GM21717 (cell line): Measurements from ENCODE around the gene TCP11.

ENCODE experiments used
- ATAC-seq: cut with Tn5 transposase; IDR thresholded peaks from one replicate; pipeline ENCODE4 v1.9.1; 2021; ENCODE audit warnings: mild to moderate bottlenecking, moderate library complexity; ENCODE audit not compliant: unreplicated experiment

TCP11 gene

DNA sequence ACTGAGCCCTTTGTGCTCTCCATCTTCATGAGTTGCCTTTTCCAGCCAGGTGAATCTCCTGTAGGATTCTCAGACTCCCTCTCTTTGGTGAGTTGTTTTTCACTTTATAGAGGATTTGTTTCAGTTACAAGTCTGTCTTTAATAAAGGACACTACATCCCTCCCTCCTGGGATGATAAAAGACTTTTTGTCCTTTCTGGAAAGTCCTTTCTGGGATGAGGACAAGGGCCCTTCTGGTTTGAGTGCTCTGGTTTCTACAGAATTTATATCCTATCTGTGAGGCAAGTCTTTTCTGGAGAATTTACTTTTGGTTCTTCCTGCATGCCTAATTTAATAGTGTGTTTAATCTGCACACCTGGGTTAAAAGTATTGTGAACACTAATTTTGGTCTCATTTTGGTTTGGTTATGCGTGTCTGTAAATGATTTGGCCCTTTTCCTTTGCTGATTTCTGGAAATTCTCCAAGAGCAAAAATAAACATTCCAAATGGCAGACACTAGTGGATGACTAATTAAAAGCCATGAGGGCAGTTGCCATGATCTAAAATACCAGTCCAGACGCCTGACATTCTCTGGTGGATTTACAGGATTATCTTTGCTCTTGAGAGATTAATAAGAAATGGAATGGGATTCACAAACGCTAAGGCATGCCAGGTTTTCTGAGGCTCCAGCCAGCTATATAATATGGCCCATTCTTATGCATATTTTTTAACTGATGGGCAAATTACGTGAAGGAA is 44.8 kb downstream of the TCP11 start:
- ATAC-seq, result no peak

- ATAC-seq, result no peak
These were observed 47.0 kb downstream of the TCP11 start for GRCh38 chr6:35094183-35094582.

DNA sequence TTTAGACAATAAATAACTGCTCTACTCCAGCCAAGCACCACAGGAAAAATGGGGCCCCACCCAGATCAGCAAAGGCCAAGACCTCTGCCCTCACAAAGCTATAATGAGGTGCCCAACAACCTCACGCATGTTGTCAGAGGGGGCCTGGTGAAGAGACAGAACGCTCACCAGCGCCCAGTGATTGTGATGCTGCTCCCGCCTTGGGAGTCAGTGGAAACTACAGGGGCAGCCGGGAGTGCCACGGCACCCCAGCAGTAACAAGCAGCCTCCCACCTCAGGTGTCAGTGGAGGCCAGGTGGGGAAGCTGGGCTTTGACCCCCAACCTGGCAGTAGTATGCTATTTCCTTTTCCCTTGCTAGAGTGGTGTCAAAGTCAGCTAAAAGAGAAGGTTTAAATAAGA is 47.4 kb downstream of the TCP11 start:
- ATAC-seq, result no peak

DNA sequence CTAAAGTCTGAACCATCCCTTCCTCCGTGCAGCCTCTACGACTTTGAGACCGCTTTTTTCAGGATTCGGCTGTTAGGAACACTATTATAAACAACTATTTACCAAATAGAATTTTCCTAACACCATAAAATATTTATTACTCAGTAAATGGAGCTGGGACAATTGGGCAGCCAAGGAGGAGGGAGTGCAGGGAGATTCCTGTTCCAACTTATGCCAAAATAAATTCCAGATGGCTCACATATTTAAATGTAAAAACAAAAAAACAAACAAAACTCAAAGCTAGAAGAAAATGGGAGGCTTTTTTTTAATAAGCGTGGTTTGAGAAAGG is 48.1 kb downstream of the TCP11 start:
- no peak for ATAC-seq

DNA sequence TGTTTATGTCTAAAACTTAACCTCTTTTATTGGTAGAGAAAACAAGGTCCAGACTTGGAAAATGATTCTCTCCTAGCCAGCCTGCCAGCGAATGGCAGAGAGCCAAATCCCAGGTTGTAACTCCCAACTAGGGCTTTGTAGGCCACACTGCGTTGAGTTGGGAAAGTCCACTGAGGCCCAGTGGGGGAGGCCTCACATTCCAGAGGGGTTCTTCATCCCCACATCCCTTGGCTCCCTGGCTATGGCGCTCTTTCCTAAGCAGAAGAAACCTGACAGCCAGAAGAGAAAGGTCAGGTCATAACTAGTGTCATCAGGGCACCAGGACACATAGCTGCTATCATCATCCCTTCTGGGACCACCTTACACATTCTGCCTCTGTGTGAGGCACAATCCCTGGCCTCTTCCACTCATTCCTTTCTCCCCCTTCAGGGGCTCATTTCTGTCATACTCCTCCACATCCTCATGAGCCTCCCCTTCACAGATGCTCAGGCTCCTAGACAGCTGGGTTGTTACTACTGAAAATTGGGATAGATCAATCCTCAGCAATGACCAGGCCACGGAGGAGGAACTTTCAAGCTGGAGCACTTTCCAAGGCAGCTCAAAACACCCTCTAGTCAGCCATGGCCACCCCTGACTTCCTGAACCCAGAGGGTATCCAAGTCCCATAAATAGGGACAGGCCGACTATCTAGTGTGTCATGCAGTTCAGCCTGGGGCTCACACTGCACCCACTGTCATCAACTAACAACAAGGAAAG is 48.6 kb downstream of the TCP11 start:
- ATAC-seq, result no peak

GRCh38 chr6:35091346-35092083 is 49.6 kb downstream of the TCP11 start:
- ATAC-seq, result no peak

GRCh38 chr6:35090734-35091133 is 50.4 kb downstream of the TCP11 start:
- no peak for ATAC-seq

GRCh38 chr6:35089935-35090505 is 51.1 kb downstream of the TCP11 start:
- ATAC-seq, result no peak

DNA sequence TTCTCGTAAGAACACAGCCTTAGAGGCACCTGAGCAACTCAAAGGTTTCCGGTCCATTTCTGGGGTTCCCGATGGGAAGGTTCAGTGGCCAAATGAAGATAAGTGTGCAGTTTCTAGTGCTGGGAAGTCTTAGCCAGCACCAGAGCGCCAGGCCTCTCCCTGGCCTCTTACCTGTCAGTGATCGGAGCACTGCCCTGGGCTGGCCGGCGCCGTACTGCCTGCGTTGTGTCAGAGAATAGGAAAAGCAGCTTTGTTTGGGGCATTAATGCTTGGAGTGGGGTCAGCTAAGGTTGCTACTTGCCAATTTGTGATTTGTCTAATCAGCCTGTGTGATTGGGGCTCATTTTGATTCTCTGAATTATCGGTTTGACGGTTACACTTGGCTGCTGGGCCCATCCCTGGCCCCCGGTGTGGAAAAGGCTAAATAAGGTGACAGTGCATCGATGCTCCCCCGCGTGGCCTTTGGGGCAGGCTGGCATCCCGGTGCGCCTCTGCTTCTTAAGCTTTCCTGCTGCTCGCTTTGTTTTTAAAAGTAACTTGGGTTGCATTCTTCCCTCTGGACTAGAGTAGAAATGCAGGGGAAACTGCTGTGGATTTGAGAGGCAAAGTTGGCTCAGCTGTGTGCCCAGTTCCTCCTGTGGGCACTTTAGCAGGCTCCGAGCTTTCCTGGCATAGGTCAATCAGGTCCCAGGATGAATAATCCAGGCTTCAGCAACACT is 51.8 kb downstream of the TCP11 start:
- no peak for ATAC-seq

DNA sequence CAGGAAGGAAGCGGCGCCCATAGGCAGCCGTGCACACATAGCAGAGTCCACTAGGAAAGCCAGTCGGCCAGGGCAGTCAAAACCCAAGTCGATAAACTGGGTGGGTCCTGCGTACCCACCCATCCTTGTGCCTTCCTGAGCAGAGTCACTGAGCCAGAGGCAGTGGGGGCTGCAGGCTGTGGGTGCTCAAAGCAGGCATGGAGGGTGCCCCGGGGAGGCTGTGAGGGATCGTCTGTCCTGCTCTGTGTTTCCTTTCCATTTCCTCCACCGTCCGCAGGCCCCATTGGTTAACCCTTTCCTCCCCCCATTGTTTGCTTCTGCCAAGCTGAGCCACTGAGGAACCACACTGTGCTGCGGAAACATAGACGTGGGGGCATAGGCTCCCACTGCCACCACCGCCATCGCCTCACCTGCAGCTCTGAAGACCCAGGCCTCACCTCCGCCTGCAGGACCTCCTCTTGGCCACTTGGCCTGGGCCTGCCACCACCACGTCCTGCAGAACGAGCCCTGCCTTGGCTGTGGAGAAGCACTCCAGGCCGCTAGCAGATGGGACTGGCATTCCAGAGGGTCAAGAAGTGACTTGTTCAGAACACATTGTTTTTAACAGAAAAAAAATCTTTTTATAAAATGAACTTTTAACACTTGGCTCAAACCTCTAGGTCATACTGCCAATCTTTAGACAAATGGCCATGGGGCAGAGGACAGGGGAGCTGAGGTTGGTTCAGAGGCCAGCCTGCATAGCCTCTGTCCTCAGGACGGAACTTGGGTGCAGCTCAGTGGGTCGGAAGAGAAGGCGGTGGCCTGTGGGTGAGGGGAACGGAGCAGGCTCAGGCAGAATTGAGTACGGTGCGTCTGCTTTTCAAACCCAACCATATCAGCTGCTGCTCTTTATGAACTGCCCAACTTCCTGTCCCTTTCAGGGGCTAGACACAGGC is 52.6 kb downstream of the TCP11 start:
- ATAC-seq, result no peak

DNA sequence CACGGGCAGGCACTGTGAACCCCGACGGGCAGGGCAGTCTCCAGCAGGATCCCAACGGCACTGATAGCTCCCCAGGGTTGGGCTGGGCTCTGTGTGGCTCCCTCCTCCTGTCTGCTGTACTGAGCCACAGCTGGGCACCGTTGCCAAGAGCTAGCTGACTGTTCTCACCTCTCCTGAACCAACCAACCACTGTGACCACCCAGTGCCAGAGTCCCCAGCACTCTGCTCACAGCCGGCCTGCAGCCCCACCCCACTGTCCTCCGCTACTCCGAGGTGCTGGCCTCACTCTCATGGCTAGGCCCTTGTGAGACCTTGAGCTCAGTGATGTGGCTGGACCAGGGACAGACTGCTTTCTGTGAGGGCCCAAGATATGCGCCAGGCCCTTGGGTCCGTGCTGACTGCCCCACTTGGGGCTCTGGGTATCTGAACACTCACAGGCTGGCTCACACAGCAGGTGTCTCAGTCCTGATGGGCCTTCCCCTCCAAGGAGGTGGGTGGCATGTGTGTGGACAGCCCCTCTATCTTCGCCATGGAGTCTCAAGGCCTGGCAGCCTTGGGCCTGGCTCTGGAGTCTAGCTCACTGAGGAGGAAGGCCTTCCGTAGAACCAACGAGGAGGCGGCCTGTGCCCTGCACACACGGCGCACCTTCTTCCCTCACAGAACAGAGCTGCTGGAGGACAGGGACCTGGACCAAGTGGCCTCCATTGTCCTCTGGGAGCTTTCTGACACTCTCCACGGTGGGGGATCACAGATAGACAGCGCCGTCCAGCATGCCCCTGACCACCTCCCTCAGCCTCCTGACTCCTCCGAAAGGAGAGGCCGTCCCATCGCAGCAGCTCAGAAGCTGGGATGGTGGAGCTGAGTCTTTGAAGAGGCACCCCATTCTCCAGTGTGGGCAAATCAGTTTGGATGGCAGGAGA is 53.5 kb downstream of the TCP11 start:
- ATAC-seq, result no peak

DNA sequence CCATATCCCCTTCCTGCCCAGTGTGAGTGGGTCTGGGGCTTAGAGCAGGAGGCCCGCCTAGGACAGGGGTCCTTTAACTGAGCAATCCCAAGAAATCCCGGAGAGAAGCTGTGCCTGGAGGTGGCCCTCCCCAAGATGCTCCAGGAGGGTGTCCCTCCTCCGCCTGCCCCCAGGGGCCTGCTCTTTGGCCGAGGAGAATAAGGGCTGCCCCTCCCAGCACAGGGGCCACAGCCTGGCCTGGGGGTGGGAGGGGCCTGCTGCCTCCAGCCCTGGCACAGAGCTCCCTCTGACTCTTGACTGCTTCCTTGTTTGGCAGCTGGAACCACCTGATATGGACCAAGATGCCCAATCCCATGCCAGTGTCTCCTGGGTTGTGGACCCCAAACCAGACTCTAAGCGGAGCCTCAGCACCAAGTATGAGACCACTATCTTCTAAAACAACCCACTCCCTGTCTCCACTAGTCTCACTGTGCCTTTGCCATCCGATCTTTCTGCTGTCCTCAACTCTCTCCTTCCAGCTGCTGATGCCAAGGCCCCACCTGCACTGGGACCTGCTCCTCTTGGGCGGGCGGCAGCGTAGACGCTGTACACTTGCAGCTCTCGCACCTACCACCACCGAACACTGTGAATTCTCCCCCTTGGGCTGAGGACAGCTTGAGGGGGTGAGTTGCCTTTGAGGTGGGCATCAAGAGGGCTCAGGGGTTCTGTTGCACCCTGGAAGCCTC is 54.3 kb downstream of the TCP11 start:
- ATAC-seq, result no peak

GRCh38 chr6:35086282-35086632 is 54.9 kb downstream of the TCP11 start:
- ATAC-seq, result no peak

DNA sequence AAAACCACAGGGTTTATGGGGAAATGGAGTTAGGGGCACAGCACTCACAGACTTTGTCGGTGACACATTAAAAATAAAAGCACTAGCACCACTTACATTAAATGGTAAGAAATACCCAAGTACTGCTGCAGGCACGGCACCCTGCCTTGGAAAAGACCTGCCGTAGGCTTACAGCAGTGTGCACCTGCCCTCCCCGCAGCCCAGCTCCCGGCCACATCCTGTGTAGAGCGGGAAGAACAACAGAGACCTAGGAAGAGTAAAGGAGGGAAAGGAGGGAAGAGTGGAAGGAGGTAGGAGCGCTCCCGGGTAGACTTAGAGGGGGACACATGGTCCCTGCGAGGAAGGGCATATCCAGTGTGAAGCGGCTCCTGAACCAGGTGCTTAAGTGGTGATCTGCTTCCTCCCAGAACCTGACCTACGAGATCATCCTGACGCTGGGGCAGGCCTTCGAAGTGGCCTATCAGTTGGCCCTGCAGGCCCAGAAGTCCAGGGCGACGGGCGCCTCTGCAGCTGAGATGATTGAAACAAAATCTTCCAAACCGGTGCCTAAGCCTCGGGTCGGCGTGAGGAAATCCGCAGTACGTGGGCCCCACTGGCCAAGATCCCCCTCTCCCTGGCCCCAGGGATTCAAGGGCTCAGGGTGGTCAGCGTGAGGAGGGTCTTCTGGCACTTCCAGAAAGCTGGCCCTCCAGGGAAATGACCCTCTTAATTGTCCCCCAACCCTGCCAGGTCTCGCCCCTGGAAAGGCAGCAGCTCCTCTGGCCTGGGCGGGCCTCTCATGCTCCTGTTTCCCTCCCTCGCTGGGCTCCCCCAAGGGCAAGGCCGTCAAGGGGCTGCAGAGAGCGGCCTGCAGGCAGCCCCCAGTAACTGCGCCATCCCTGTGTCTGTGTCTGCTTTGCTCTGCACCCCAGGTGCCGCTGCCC is 55.5 kb downstream of the TCP11 start:
- no peak for ATAC-seq

GRCh38 chr6:35084511-35085203 is 56.5 kb downstream of the TCP11 start:
- ATAC-seq, result no peak

DNA sequence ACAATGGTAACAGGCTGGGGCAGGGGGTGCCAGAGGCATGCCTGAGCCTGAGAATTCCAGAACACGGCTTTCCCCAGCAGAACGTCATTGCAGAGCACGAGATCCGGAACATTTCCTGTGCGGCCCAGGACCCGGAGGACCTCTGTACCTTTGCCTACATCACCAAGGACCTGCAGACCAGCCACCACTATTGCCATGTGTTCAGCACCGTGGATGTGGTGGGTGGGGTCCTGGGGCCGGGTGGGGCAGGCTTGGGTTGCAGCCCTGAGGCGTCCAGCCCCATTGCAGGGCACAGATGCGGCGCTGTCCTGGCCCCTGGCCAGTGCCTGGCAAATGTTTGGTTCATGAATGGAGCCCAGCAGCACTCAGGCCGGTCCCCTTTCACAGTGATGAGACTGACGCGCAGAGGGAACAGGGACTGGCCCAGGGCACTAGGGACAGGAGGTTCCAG is 57.1 kb downstream of the TCP11 start:
- no peak for ATAC-seq

GRCh38 chr6:35083507-35083906 is 57.6 kb downstream of the TCP11 start:
- ATAC-seq, result no peak
